ENCODE measurements around the gene RFX4. TPM values are rescaled to one million over a fixed set of nuclear protein-coding genes. Genes with fewer than 3 reads are reported as not detected.

Gene RFX4
- total and polyA plus RNA-seq, 2 experiments from 2014 or later = not detected

GRCh38 chr12:106566771-106567170 lies 16.0 kb upstream of the RFX4 start:
- Histone ChIP-seq H3K9me3 (ENCODE audit: low read depth) (no peaks in the 10 kb centered on the region), H3K27ac (no peak overlapping the region)

GRCh38 chr12:106573239-106573638 lies 9.6 kb upstream of the RFX4 start:
- Histone ChIP-seq H3K9me3 (ENCODE audit: low read depth) (no peaks in the 10 kb centered on the region), H3K27me3 (peaks cover 44% of the 10 kb centered on the region)
- TF ChIP-seq CTCF (IDR thresholded peaks at IDR 0.05; ENCODE audit: low read depth, low read length) = no peak

More at GRCh38 chr12:106566771-106567170, 16.0 kb upstream of the RFX4 start:
- Histone ChIP-seq H3K4me3 (no peak overlapping the region), H3K4me1 (ENCODE audit: low read depth) (no peaks in the 10 kb centered on the region), H3K36me3 (no peaks in the 10 kb centered on the region), H3K27me3 (peaks cover 7% of the 10 kb centered on the region)
- DNase-seq (ENCODE audit: low read depth in 1 of 2, low spot score in 1 of 2) = no peak
- no peak for TF ChIP-seq CTCF (IDR thresholded peaks at IDR 0.05; ENCODE audit: low read depth, low read length)

GRCh38 chr12:106576848-106577247 lies 6.0 kb upstream of the RFX4 start:
- H3K27me3 ChIP-seq = peaks cover 80% of the 10 kb centered on the region
- no peak for TF ChIP-seq CTCF (IDR thresholded peaks at IDR 0.05; ENCODE audit: low read depth, low read length)
- no peak overlapping the region for H3K27ac ChIP-seq
- DNase-seq (ENCODE audit: low read depth in 1 of 2, low spot score in 1 of 2) = no peak
- no peaks in the 10 kb centered on the region for H3K36me3 ChIP-seq
- no peak overlapping the region for H3K4me3 ChIP-seq
- no peaks in the 10 kb centered on the region for H3K4me1 ChIP-seq (ENCODE audit: low read depth)
- H3K9me3 ChIP-seq (ENCODE audit: low read depth) = no peaks in the 10 kb centered on the region

More at GRCh38 chr12:106573239-106573638, 9.6 kb upstream of the RFX4 start:
- H3K4me1 ChIP-seq (ENCODE audit: low read depth) = no peaks in the 10 kb centered on the region
- no peak overlapping the region for H3K4me3 ChIP-seq
- DNase-seq (ENCODE audit: low read depth in 1 of 2, low spot score in 1 of 2) = no peak
- H3K36me3 ChIP-seq = no peaks in the 10 kb centered on the region
- no peak overlapping the region for H3K27ac ChIP-seq

- no peaks in the 10 kb centered on the region for H3K9me3 ChIP-seq (ENCODE audit: low read depth)
- no peak overlapping the region for H3K27ac ChIP-seq
- H3K27me3 ChIP-seq = peaks cover 100% of the 10 kb centered on the region
- no peak for TF ChIP-seq CTCF (IDR thresholded peaks at IDR 0.05; ENCODE audit: low read depth, low read length)
- no peak for DNase-seq (ENCODE audit: low read depth in 1 of 2, low spot score in 1 of 2)
- H3K36me3 ChIP-seq = no peaks in the 10 kb centered on the region
- H3K4me3 ChIP-seq = peak overlapping the region; percentile 13
- H3K4me1 ChIP-seq (ENCODE audit: low read depth) = peaks cover 5% of the 10 kb centered on the region
Measured at GRCh38 chr12:106580671-106581508, 1.9 kb upstream of the RFX4 start.

- peak overlapping the region; percentile 13 for H3K4me3 ChIP-seq
- TF ChIP-seq CTCF (IDR thresholded peaks at IDR 0.05; ENCODE audit: low read depth, low read length) = no peak
- H3K9me3 ChIP-seq (ENCODE audit: low read depth) = no peaks in the 10 kb centered on the region
- H3K36me3 ChIP-seq = no peaks in the 10 kb centered on the region
- H3K27ac ChIP-seq = no peak overlapping the region
- DNase-seq (ENCODE audit: low read depth in 1 of 2, low spot score in 1 of 2) = peak; percentile 44 to 79
- H3K4me1 ChIP-seq (ENCODE audit: low read depth) = peaks cover 12% of the 10 kb centered on the region
- peaks cover 100% of the 10 kb centered on the region for H3K27me3 ChIP-seq
Measured at GRCh38 chr12:106581543-106582248, 1.1 kb upstream of the RFX4 start.
